Esophagus mucosa (tissue), 1 donor: ENCODE measurements around the gene NBPF11. TPM values are rescaled to one million over a fixed set of nuclear protein-coding genes. Genes with fewer than 3 reads are reported as not detected.
"Not testable (repeated sequence)": the region's sequence is repeated elsewhere in the genome, so short reads cannot be mapped to it uniquely, and the experiment has no call there.

ENCODE experiments used
- ATAC-seq: fragments of 200-7000 bp; cut with Tn5 transposase; one replicate; pipeline ENCODE4 v1.9.1; 2020
- total RNA-seq: library from RNA; stranded (reverse); gene quantifications from one replicate; pipeline ENCODE4 v1.2.4, GENCODE V29; 2023
- donor health status: DM: yes; HTN: yes; CAD: no.

The NBPF11 gene, protein sequence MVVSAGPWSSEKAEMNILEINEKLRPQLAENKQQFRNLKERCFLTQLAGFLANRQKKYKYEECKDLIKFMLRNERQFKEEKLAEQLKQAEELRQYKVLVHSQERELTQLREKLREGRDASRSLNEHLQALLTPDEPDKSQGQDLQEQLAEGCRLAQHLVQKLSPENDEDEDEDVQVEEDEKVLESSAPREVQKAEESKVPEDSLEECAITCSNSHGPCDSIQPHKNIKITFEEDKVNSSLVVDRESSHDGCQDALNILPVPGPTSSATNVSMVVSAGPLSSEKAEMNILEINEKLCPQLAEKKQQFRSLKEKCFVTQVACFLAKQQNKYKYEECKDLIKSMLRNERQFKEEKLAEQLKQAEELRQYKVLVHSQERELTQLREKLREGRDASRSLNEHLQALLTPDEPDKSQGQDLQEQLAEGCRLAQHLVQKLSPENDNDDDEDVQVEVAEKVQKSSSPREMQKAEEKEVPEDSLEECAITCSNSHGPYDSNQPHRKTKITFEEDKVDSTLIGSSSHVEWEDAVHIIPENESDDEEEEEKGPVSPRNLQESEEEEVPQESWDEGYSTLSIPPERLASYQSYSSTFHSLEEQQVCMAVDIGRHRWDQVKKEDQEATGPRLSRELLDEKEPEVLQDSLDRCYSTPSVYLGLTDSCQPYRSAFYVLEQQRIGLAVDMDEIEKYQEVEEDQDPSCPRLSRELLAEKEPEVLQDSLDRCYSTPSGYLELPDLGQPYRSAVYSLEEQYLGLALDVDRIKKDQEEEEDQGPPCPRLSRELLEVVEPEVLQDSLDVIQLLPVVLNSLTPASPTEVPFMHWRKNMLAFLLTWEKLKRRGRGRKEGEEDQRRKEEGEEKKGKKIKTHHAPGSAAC
- total RNA-seq, result 5.2 TPM

GRCh38 chr1:148151911-148152656 lies at the start of gene NBPF11:
Gene NBPF11, minus strand, starts transcription at chr1:148152281. Its CDS starts 25,278 bp downstream, at chr1:148127003.
- ATAC-seq, result peak; percentile 95

DNA sequence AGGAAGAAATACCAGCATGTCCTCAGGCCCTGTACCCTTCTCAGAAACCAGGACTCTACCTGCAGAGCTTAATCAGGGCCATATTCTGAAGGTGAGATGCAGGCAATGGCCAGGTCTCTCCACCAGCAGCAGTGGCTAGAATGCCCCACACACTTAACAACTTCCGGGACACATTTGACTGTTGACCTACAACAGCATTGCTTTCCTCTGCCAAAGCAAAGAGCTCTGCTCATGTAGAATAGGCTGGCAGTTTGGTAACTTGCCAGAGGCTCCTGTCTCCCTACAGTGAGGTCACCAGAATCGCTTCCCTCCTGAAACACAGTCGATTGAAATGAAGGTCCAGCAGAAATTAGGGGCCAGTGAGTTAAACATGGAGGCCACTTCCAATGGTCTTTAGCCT lies 45.3 kb upstream of the NBPF11 start:
- not testable (repeated sequence) for ATAC-seq

DNA sequence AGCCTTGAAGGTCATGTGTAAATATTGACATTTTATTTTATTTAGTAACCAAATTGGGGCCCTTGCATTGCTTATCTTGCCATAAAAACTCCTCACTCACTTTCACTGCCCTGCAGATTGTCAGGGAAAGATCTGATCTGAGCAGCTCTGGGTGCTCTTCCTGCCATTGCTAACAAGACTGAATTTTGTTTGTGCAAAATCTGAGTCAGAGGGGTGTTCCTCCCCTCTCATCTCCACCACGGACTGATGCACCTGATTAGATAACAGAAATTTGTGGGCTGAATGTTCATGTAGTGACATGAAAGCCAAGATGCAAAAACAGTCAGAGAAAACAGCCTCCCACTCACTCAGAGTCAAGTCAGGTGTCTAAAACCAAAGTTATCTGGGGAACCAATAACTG lies 44.9 kb upstream of the NBPF11 start:
- ATAC-seq, result not testable (repeated sequence)

GRCh38 chr1:148195115-148195514 lies 43.0 kb upstream of the NBPF11 start:
- ATAC-seq, result not testable (repeated sequence)

DNA sequence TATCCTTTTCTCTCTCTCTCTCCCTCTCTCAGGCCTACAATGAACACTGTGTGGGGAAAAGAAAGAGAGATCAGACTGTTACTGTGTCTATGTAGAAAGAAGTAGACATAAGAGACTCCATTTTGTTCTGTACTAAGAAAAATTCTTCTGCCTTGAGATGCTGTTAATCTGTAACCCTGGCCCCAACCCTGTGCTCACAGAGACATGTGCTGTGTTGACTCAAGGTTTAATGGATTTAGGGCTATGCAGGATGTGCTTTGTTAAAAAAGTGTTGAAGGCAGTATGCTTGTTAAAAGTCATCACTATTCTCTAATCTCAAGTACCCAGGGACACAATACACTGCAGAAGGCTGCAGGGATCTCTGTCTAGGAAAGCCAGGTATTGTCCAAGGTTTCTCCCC lies 36.7 kb upstream of the NBPF11 start:
- ATAC-seq, result not testable (repeated sequence)

DNA sequence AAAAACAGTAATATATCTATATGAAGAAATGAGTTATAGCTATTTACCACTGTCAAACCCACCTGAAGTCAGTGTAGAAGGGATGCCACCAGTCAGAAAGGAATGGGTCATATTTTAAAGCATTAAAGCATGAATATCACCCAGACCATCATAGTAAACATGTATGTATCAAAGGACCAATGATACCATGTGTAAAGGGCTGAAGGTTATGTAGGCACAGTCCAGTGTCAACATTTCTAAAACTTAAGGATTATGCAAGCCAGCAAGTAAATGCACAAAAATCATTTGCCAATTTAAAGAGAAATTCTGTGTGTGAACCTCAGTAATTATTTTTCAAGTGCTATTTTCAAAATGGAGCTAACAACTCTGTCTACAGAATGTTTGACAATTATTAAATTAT lies 26.6 kb upstream of the NBPF11 start:
- not testable (repeated sequence) for ATAC-seq

DNA sequence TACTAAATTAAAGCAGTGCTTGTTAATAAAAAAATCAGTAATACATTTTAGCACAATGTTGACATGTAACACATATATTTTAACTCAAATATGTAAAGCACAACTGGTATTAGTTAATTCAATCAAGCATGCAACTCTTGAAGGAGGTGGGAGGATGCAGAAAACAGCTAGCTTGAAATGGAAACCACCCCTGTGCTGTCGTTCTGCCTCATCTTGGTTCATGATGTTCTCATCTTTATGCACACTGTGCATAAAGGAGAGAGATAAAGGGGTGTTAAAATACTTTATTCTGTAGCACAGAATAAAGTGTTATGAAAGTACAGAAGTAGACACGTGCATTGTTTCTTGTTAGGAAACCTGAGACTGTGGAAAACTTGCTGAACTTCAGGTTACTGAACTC lies 23.3 kb upstream of the NBPF11 start:
- ATAC-seq, result not testable (repeated sequence)

- not testable (repeated sequence) for ATAC-seq
These were observed 19.9 kb upstream of the NBPF11 start for GRCh38 chr1:148171995-148172394.

GRCh38 chr1:148166558-148167492 lies 14.7 kb upstream of the NBPF11 start:
- ATAC-seq, result peak; percentile 86

GRCh38 chr1:148162363-148162762 lies 10.3 kb upstream of the NBPF11 start:
- ATAC-seq, result no peak

DNA sequence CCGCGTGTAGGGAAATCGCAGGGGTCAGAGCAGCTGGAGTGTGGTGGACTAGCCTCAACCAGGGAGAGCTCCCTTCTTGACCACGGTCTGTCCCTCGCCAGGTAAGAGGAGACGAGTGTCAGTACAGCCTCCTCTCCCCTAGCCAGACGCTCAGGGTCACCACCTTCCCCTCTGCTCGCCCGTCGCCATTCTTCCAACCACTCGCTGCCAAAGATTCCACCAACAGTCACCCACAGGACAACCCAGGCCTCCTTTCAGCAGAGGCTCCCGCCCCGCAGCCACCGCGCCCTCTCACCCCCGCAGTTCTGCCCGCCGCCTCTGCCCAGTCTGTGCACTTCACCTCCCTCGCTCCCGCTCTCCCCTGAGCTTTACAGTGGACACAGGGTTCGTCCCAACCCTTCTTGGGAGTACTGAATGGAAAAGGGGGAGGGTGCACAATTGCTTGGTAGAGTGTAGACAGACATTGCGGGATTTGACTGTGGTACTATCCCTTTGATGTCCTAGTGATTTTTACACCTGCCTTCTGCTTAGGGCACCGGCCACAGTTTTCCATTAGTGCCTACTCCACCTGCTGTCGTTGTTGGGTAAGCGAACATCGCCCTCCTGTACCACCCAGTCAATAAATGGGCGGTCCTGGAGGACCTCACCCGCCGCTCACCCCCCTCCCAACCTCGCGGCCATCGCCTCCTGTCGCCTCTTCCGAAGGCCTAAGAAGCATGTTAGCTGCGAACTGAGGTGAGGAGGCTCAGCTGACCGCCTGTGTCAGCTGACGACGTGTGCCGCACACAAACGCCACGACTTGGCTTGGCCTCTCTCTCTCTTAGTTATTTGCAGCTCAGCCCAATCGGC lies 9.2 kb upstream of the NBPF11 start:
- no peak for ATAC-seq

DNA sequence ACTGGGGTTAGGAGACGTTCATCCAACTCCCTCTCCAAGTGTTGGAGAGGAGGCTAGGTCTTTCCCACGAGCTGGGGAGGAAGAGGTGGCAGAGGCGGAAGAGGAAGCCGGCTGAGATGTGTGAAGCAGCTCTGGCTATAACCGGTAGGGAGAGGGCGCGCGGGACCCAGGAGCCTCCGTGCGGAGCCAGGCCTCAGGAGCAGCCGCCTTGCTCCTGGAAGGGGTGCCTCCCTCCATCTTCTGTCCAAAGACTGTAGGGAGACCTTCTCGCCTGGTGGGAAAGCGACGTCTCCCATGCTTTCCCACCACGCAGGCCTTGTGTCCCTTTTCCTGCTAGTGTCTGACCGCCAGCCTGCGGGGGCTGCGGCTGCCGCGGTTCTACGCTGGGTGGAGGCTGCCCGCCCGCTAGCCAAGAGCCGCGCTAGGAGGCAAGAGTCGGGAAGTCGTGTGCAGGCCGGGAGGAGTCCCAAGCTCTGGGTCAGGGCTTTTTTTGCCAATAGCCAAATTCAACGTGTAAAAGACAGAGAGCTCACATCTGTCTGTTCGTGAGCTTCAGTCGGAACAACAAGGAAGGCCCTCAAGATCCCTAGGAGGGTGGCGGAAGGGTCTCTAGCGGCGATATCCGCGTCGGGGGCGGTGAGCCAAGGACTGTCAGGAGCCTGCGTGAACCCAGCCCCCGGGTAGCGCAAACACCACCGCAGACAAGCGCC lies 8.4 kb upstream of the NBPF11 start:
- no peak for ATAC-seq

- no peak for ATAC-seq
These were observed 7.9 kb upstream of the NBPF11 start for GRCh38 chr1:148160048-148160342.

DNA sequence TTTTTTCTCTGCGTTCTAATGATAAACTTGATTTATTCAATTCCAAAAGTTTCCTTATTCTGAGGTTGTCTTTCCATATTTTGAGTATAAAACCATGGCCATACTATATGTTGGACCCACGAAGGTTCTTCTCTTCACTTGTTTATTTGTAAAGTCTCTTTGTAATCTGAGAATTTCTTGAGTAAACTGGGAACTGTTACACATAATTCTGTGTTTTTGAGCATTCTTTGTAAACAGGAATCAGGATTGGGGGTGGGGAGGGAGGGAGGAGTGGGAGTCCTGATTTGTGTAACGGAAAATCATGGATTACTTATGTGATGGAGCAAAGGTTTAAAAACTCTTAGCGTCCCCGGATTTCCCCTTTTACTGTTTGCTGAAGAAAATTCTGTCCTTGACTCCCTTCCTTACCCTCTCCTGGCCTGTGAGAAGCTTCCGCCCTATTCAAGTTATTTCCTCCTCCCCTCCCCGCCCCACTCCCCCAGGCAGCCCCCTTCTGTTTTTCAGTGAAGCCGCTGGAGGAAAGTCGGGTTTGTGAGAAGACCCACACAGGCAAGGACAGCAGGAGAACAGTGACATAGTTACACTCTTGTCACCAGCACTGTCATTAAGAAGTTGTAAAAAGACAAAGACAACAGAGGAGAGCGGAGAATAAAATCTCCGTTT lies 6.4 kb upstream of the NBPF11 start:
- ATAC-seq, result no peak

GRCh38 chr1:148157803-148158202 lies 5.7 kb upstream of the NBPF11 start:
- not testable (repeated sequence) for ATAC-seq

- ATAC-seq, result not testable (repeated sequence)
These were observed 3.6 kb upstream of the NBPF11 start for GRCh38 chr1:148155494-148156275.

DNA sequence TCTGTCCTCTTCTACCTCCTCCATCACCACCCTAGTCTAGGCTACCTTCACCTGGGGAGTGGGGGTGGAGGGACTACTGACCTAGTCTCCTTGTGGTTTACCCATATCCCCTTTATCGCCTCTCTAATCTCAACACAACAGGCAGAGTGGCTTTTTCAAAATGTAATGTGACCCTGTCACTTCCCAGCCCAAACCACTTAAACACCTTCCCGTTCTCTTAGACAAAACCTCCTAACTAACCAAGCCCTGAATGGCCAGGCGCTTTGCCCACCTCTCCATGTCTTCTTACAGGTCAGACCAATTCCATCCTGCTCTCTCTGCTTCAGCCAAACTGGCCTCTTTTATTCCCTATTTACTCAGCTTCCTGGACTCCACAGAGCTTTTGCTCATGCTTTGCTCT lies 714 bp upstream of the NBPF11 start:
- not testable (repeated sequence) for ATAC-seq

DNA sequence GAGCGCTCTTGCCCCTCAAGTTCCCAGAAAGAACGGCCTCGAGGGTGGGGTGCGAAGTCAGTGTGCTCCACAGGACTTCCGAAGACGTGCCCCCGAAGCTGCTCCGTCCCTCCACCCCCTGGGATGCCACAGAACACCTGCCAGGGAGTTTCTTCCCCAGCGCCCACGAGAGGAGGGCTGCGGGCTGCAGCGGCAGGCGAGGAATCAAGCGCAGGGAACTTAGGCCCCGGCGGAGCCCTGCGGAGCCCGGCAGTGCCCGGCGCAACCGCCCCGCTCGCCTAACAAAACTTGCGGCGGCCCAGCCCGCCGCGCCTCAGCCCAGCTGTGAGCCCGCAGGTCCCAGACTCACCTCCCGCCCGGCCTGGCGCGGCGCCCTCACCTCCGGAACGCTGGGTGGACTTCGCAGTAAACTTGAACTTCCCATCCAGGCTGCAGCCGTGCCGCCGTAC lies 686 bp downstream of the NBPF11 start:
- peak; percentile 71 for ATAC-seq

GRCh38 chr1:148150945-148151344 lies 1.1 kb downstream of the NBPF11 start:
- ATAC-seq, result peak; percentile 58
